Keratinocyte (primary cell): ENCODE results near the gene NCOR1. TPM values are rescaled to one million over a fixed set of nuclear protein-coding genes. Genes with fewer than 3 reads are reported as not detected.

ENCODE experiments used
- DNase-seq: peaks from one replicate; pipeline ENCODE4 v3.0.0-alpha.2; 2011; ENCODE audit warnings: low read depth, missing footprints, low spot score
- FAIRE-seq: peaks from 2 replicates; lab custom pipeline; 2011; peaks lifted over from hg19 to GRCh38; lab: Jason Lieb, UNC
- H2AFZ ChIP-seq: 2 replicates; pipeline ENCODE4 v1.6.0; 2012; ENCODE audit warnings: low read length, control low read depth, inconsistent platforms; ENCODE audit not compliant: control insufficient read depth
- H3K27ac ChIP-seq: 2 replicates; pipeline ENCODE4 v1.5.1; 2011; ENCODE audit warnings: low read length; ENCODE audit not compliant: control insufficient read depth, insufficient read depth
- H3K27me3 ChIP-seq: 3 replicates; pipeline ENCODE4 v1.6.0; 2011; ENCODE audit warnings: low read length; ENCODE audit not compliant: control insufficient read depth, insufficient read depth; ENCODE audit errors: extremely low read depth
- H3K36me3 ChIP-seq, 2 experiments: 2 replicates in 1 of 2; 3 replicates in 1 of 2; pipeline ENCODE4 v1.5.1; 2011; ENCODE audit warnings: low read length in 2 of 2, mild to moderate bottlenecking in 1 of 2; ENCODE audit not compliant: control insufficient read depth in 2 of 2, insufficient read depth in 2 of 2; ENCODE audit errors: extremely low read depth in 1 of 2
- H3K4me1 ChIP-seq: 3 replicates; pipeline ENCODE4 v1.5.1; 2011; ENCODE audit warnings: low read length; ENCODE audit not compliant: control insufficient read depth, insufficient read depth; ENCODE audit errors: extremely low read depth
- H3K4me2 ChIP-seq: 3 replicates; pipeline ENCODE4 v1.6.0; 2011; ENCODE audit warnings: low read depth, low read length; ENCODE audit not compliant: control insufficient read depth, insufficient read depth; ENCODE audit errors: extremely low read depth
- H3K4me3 ChIP-seq, 3 experiments: fragments of 200-600 bp in 1 of 3; sonication (generic) in 1 of 3; 2 replicates in 2 of 3; 3 replicates in 1 of 3; pipeline ENCODE4 v1.5.1; 2011 to 2016; ENCODE audit warnings: low read length in 3 of 3, mild to moderate bottlenecking in 3 of 3, control low read depth in 2 of 3, inconsistent platforms in 1 of 3, low read depth in 1 of 3, mixed read lengths in 1 of 3, mixed run types in 1 of 3, moderate library complexity in 1 of 3; ENCODE audit not compliant: control insufficient read depth in 2 of 3, insufficient read depth in 2 of 3; ENCODE audit errors: extremely low read depth in 1 of 3
- H3K79me2 ChIP-seq: 2 replicates; pipeline ENCODE4 v1.6.0; 2012; ENCODE audit warnings: low read length; ENCODE audit not compliant: control insufficient read depth, insufficient read depth
- H3K9ac ChIP-seq: 3 replicates; pipeline ENCODE4 v1.6.0; 2011; ENCODE audit warnings: low read length; ENCODE audit not compliant: control insufficient read depth, insufficient read depth; ENCODE audit errors: extremely low read depth
- H3K9me1 ChIP-seq: 3 replicates; pipeline ENCODE4 v1.6.0; 2011; ENCODE audit warnings: low read length; ENCODE audit not compliant: control insufficient read depth, insufficient read depth; ENCODE audit errors: extremely low read depth
- H3K9me3 ChIP-seq: 2 replicates; pipeline ENCODE4 v1.5.1; 2012; ENCODE audit warnings: low read depth, low read length; ENCODE audit not compliant: control insufficient read depth
- H4K20me1 ChIP-seq: 3 replicates; pipeline ENCODE4 v1.6.0; 2011; ENCODE audit warnings: low read length; ENCODE audit not compliant: control insufficient read depth, insufficient read depth; ENCODE audit errors: extremely low read depth
- EZH2 ChIP-seq: IDR thresholded peaks from one replicate; pipeline ENCODE4 v1.6.1; 2012; ENCODE audit warnings: inconsistent platforms, mild to moderate bottlenecking, low read length, moderate library complexity
- dilution Hi-C: fragments of 300-500 bp; cut with MboI; formaldehyde crosslinking; loops from one replicate; pipeline ENCODE4 v1.7.0; 2020; ENCODE audit warnings: low sequenced_read_pairs; ENCODE audit not compliant: extremely low pct_ligation_motif_present
- polyA plus RNA-seq, 5 experiments: library from polyadenylated mRNA; depleted of rRNA in 3 of 5; stranded (reverse) in 3 of 5; stranded (forward) in 1 of 5; unstranded in 1 of 5; fragments of >200 nt; gene quantifications; 1 replicate in 1 of 5; 2 replicates in 3 of 5; 3 replicates in 1 of 5; pipeline versions ENCODE4 v1.2.1 to v1.2.3, GENCODE V29; 2011 to 2012; ENCODE audit warnings: missing spikeins in 2 of 5, low read depth in 1 of 5, low replicate concordance in 1 of 5
- TF ChIP-seq, protein P1 (sequence below), 3 experiments: IDR thresholded peaks in 1 of 3; conservative IDR thresholded peaks in 1 of 3; optimal IDR thresholded peaks in 1 of 3; 2 replicates in 2 of 3; 3 replicates in 1 of 3; pipeline versions ENCODE3 to v1.5.1; 2011; ENCODE audit warnings: low read length in 3 of 3, mild to moderate bottlenecking in 3 of 3, moderate library complexity in 2 of 3, control low read depth in 1 of 3, inconsistent platforms in 1 of 3; ENCODE audit not compliant: insufficient read depth in 2 of 3; ENCODE audit errors: extremely low read depth in 1 of 3

NCOR1 gene
- polyA plus RNA-seq, 1 donor (not counting 4 experiments of a cell fraction or from before 2014, with no cell fraction given), result 59.8 TPM

- peaks cover 16 to 46% of the 10 kb centered on the region in 2 experiments for H3K36me3 ChIP-seq
- TF ChIP-seq EZH2, result no peak
- TF ChIP-seq, protein P1, sequence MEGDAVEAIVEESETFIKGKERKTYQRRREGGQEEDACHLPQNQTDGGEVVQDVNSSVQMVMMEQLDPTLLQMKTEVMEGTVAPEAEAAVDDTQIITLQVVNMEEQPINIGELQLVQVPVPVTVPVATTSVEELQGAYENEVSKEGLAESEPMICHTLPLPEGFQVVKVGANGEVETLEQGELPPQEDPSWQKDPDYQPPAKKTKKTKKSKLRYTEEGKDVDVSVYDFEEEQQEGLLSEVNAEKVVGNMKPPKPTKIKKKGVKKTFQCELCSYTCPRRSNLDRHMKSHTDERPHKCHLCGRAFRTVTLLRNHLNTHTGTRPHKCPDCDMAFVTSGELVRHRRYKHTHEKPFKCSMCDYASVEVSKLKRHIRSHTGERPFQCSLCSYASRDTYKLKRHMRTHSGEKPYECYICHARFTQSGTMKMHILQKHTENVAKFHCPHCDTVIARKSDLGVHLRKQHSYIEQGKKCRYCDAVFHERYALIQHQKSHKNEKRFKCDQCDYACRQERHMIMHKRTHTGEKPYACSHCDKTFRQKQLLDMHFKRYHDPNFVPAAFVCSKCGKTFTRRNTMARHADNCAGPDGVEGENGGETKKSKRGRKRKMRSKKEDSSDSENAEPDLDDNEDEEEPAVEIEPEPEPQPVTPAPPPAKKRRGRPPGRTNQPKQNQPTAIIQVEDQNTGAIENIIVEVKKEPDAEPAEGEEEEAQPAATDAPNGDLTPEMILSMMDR (optimal IDR thresholded peaks at IDR 0.05 in 1 of 3, IDR thresholded peaks at IDR 0.05 in 1 of 3, conservative IDR thresholded peaks at IDR 0.05 in 1 of 3; ENCODE audit: extremely low read depth in 1 of 3, insufficient read depth in 2 of 3, low read length in 3 of 3), result no peak
- H3K4me1 ChIP-seq, result no peaks in the 10 kb centered on the region
- H2AFZ ChIP-seq, result no peak overlapping the region
- H3K27ac ChIP-seq, result no peak overlapping the region
- H3K79me2 ChIP-seq, result no peaks in the 10 kb centered on the region
- no peaks in the 10 kb centered on the region for H3K9me1 ChIP-seq
- no peaks in the 10 kb centered on the region for H3K9me3 ChIP-seq
- no peaks in the 10 kb centered on the region for H3K27me3 ChIP-seq
- H3K4me2 ChIP-seq, result no peak overlapping the region
- FAIRE-seq, result no peak
- no peak for DNase-seq
- dilution Hi-C loops, result no loop called here
- H4K20me1 ChIP-seq, result no peaks in the 10 kb centered on the region
- no peak overlapping the region for H3K9ac ChIP-seq
- no peak overlapping the region for H3K4me3 ChIP-seq
Measured at GRCh38 chr17:16037636-16038035, 177.7 kb downstream of the NCOR1 start.

- H4K20me1 ChIP-seq, result no peaks in the 10 kb centered on the region
- no peak overlapping the region for H3K9ac ChIP-seq
- H3K9me3 ChIP-seq, result no peaks in the 10 kb centered on the region
- no peaks in the 10 kb centered on the region for H3K27me3 ChIP-seq
- no peak for DNase-seq
- no peaks in the 10 kb centered on the region for H3K4me1 ChIP-seq
- H3K4me2 ChIP-seq, result no peak overlapping the region
- no peak overlapping the region for H3K4me3 ChIP-seq
- H3K27ac ChIP-seq, result no peak overlapping the region
- no peak for FAIRE-seq
- H3K36me3 ChIP-seq, result peaks cover 18 to 47% of the 10 kb centered on the region in 2 experiments
- TF ChIP-seq, protein P1 (optimal IDR thresholded peaks at IDR 0.05 in 1 of 3, IDR thresholded peaks at IDR 0.05 in 1 of 3, conservative IDR thresholded peaks at IDR 0.05 in 1 of 3; ENCODE audit: extremely low read depth in 1 of 3, insufficient read depth in 2 of 3, low read length in 3 of 3), result no peak
- TF ChIP-seq EZH2, result no peak
- dilution Hi-C loops, result no loop called here
- H3K9me1 ChIP-seq, result no peaks in the 10 kb centered on the region
- H2AFZ ChIP-seq, result no peak overlapping the region
- H3K79me2 ChIP-seq, result no peaks in the 10 kb centered on the region
Measured at GRCh38 chr17:16036261-16036660, 179.1 kb downstream of the NCOR1 start.
